Right cardiac atrium (tissue), 5 donors: ENCODE data around the gene HES4. TPM values are rescaled to one million over a fixed set of nuclear protein-coding genes. Genes with fewer than 3 reads are reported as not detected.

Experiments used
- ATAC-seq, 2 donors: fragments of 200-7000 bp; cut with Tn5 transposase; one replicate each; pipeline versions ENCODE4 v1.8.0 to v1.9.1; 2020; ENCODE audit warnings: moderate library complexity in 2 of 2, mild to moderate bottlenecking in 1 of 2
- DNase-seq, 3 donors: peaks; one replicate each; pipeline ENCODE4 v3.0.0-alpha.2; 2020
- H3K27ac ChIP-seq: one replicate; pipeline ENCODE4 v1.5.1; 2013; ENCODE audit warnings: mild to moderate bottlenecking, low read length, control low read depth, moderate library complexity
- H3K27me3 ChIP-seq: one replicate; pipeline ENCODE4 v1.6.1; 2013; ENCODE audit not compliant: control insufficient read depth, insufficient read depth
- H3K4me1 ChIP-seq: one replicate; pipeline ENCODE4 v1.6.1; 2013; ENCODE audit warnings: low read length; ENCODE audit not compliant: control insufficient read depth, insufficient read depth
- H3K4me3 ChIP-seq: one replicate; pipeline ENCODE4 v1.5.1; 2013; ENCODE audit warnings: low read length, control low read depth
- H3K9me3 ChIP-seq: one replicate; pipeline ENCODE4 v1.6.1; 2013; ENCODE audit warnings: low read length; ENCODE audit not compliant: control insufficient read depth
- WGBS: extraction: QIAGEN DNeasy Blood & Tissue Kit; methylation state at CpG from one replicate; pipeline ENCODE4 v1.1.7; 2013; 5-methylcytosine and 5-hydroxymethylcytosine counted together
- intact Hi-C, 4 donors: fragments of 100-400 bp; cut with DNase I; formaldehyde crosslinking; loops; one replicate each; pipeline versions ENCODE4 v1.11.0 to v1.14.0; 2022 to 2023
- polyA plus RNA-seq: library from polyadenylated mRNA; stranded (reverse); fragments of 200-250 nt; gene quantifications from one replicate; pipeline ENCODE4 v1.2.3, GENCODE V29; 2013
- total RNA-seq, 4 donors: library from RNA; stranded (reverse); fragmentation: NEBNext Ultra II Directional; extraction: Animal tissue kit (Norgen Biotek cat#: 25700); gene quantifications; one replicate each; pipeline ENCODE4 v1.2.1, GENCODE V29; 2021
- donor health status: healthy with polysubstance abuse.
- donor health status: DM: no; HTN: yes; CAD: no.
- donor health status: DM: no; HTN: no; CAD: no.
- donor health status: DM: no; HTN: yes; CAD: no; lungs with severe emphysema.
- donor health status: DM: yes; HTN: yes; CAD: no.

HES4 gene
- total and polyA plus RNA-seq, 5 donors = 25.7 to 62.5 (median 38.2) TPM

- H3K27ac ChIP-seq = no peak overlapping the region
- no peaks in the 10 kb centered on the region for H3K4me1 ChIP-seq
- no peak for DNase-seq
- no peak overlapping the region for H3K4me3 ChIP-seq
- no peak for ATAC-seq
- WGBS = 66% methylated on average over 6 of the region's 6 CpGs
- H3K27me3 ChIP-seq = no peaks in the 10 kb centered on the region
- H3K9me3 ChIP-seq = no peaks in the 10 kb centered on the region
- intact Hi-C loops = loop anchor here in 1 of 4 donors (10.0 kb wide), 1 partner anchor 47 kb away; no protein-coding TSS in a partner anchor
Observed at GRCh38 chr1:951364-951763, 48.5 kb downstream of the HES4 start.

GRCh38 chr1:950881-951280, 49.0 kb downstream of the HES4 start:
- 90% methylated on average over 23 of the region's 23 CpGs for WGBS
- no peak overlapping the region for H3K4me3 ChIP-seq
- no peaks in the 10 kb centered on the region for H3K4me1 ChIP-seq
- no peaks in the 10 kb centered on the region for H3K27me3 ChIP-seq
- intact Hi-C loops = loop anchor here in 1 of 4 donors (10.0 kb wide), 1 partner anchor 46 kb away; no protein-coding TSS in a partner anchor
- no peak overlapping the region for H3K27ac ChIP-seq
- DNase-seq (no peak), ATAC-seq (no peak)
- no peaks in the 10 kb centered on the region for H3K9me3 ChIP-seq

GRCh38 chr1:950268-950667, 49.6 kb downstream of the HES4 start:
- Histone ChIP-seq H3K4me1 (no peaks in the 10 kb centered on the region), H3K4me3 (no peak overlapping the region), H3K27ac (no peak overlapping the region), H3K27me3 (no peaks in the 10 kb centered on the region), H3K9me3 (no peaks in the 10 kb centered on the region)
- DNase-seq = no peak
- no peak for ATAC-seq
- intact Hi-C loops = loop anchor here in 1 of 4 donors (10.0 kb wide), 1 partner anchor 45 kb away; no protein-coding TSS in a partner anchor
- 92% methylated on average over 9 of the region's 9 CpGs for WGBS

Other genes with a start within 250 kb of the HES4 start
- gene SAMD11, start 76.2 kb downstream of the HES4 start, total RNA-seq = 10 to 100 TPM in 3 of 4 donors, 1 to 10 TPM in 1; 6.9 to 27.2 (median 11.4) TPM
- gene SAMD11, start 76.2 kb downstream of the HES4 start, polyA plus RNA-seq = 7.8 TPM
- gene NOC2L, start 40.8 kb downstream of the HES4 start, total RNA-seq = 10 to 100 TPM; 43.6 to 48.6 (median 45.5) TPM
- gene NOC2L, start 40.8 kb downstream of the HES4 start, polyA plus RNA-seq = 44.3 TPM
- gene KLHL17, start 39.5 kb downstream of the HES4 start, total RNA-seq = 1 to 10 TPM; 5.0 to 9.7 (median 6.6) TPM
- 5.3 TPM for gene KLHL17, start 39.5 kb downstream of the HES4 start, polyA plus RNA-seq
- under 1 TPM in 1 of 4 donors, not detected in 3; 0.41 TPM for gene PLEKHN1, start 33.6 kb downstream of the HES4 start, total RNA-seq
- gene PLEKHN1, start 33.6 kb downstream of the HES4 start, polyA plus RNA-seq = 0.14 TPM
- 10 to 100 TPM; 44.4 to 78.0 (median 57.4) TPM for gene PERM1, start 18.0 kb downstream of the HES4 start, total RNA-seq
- 112 TPM for gene PERM1, start 18.0 kb downstream of the HES4 start, polyA plus RNA-seq
- gene ISG15, start 13.4 kb upstream of the HES4 start, total RNA-seq = 10 to 100 TPM; 16.1 to 36.4 (median 21.6) TPM
- gene ISG15, start 13.4 kb upstream of the HES4 start, polyA plus RNA-seq = 65.5 TPM
- 10 to 100 TPM; 17.1 to 26.4 (median 21.4) TPM for gene AGRN, start 20.0 kb upstream of the HES4 start, total RNA-seq
- gene AGRN, start 20.0 kb upstream of the HES4 start, polyA plus RNA-seq = 12.0 TPM
- not detected for gene RNF223, start 74.2 kb upstream of the HES4 start, total RNA-seq
- not detected for gene RNF223, start 74.2 kb upstream of the HES4 start, polyA plus RNA-seq
- gene C1orf159, start 116.0 kb upstream of the HES4 start, total RNA-seq = 1 to 10 TPM; 4.9 to 5.6 (median 5.4) TPM
- 6.8 TPM for gene C1orf159, start 116.0 kb upstream of the HES4 start, polyA plus RNA-seq
- gene TTLL10, start 173.8 kb upstream of the HES4 start, total RNA-seq = not detected
- 0.09 TPM for gene TTLL10, start 173.8 kb upstream of the HES4 start, polyA plus RNA-seq
- under 1 TPM in 1 of 4 donors, not detected in 3; 0.38 TPM for gene TNFRSF18, start 206.5 kb upstream of the HES4 start, total RNA-seq
- gene TNFRSF18, start 206.5 kb upstream of the HES4 start, polyA plus RNA-seq = 0.14 TPM
- gene TNFRSF4, start 214.1 kb upstream of the HES4 start, total RNA-seq = 1 to 10 TPM; 1.0 to 2.0 (median 1.2) TPM
- 2.3 TPM for gene TNFRSF4, start 214.1 kb upstream of the HES4 start, polyA plus RNA-seq
- 100 to 1,000 TPM; 156 to 215 (median 168) TPM for gene SDF4, start 231.9 kb upstream of the HES4 start, total RNA-seq
- 165 TPM for gene SDF4, start 231.9 kb upstream of the HES4 start, polyA plus RNA-seq
- 10 to 100 TPM; 10.2 to 13.3 (median 12.0) TPM for gene B3GALT6, start 232.1 kb upstream of the HES4 start, total RNA-seq
- gene B3GALT6, start 232.1 kb upstream of the HES4 start, polyA plus RNA-seq = 9.1 TPM
- gene C1QTNF12, start 246.6 kb upstream of the HES4 start, total RNA-seq = 1 to 10 TPM in 2 of 4 donors, under 1 TPM in 1, not detected in 1; 0.94 to 2.4 (median 1.1) TPM
- 0.36 TPM for gene C1QTNF12, start 246.6 kb upstream of the HES4 start, polyA plus RNA-seq